ENCODE data around the gene ODF4.

GRCh38 chr17:8332688-8333087 lies 7.0 kb upstream of the ODF4 start:
- TF ChIP-seq EZH2phosphoT487 (IDR thresholded peaks at IDR 0.05; ENCODE audit: insufficient read depth, low read depth) (no peak), EZH2 (IDR thresholded peaks at IDR 0.05; ENCODE audit: insufficient read depth, poor library complexity, severe bottlenecking) (no peak)

Measured in GM23248 (cell line).